H1 (cell line): ENCODE data around the gene PCAT7. TPM values are rescaled to one million over a fixed set of nuclear protein-coding genes. Genes with fewer than 3 reads are reported as not detected.

Experiments used
- CTCF ChIA-PET: fragments of 300-600 bp; sonication (Branson Sonifier 250); formaldehyde crosslinking; loops from one replicate; lab custom pipeline; 2021; ENCODE audit not compliant: partially characterized antibody; lab: Charles Lee
- POLR2A ChIA-PET: fragments of 300-600 bp; sonication (Branson Sonifier 250); formaldehyde crosslinking; loops from one replicate; lab custom pipeline; 2021; ENCODE audit warnings: inconsistent platforms; ENCODE audit not compliant: partially characterized antibody; lab: Charles Lee
- DNase-seq, 2 experiments: peaks; one replicate each; pipeline versions ENCODE4 v3.0.0 to v3.0.0-alpha.2; 2010 to 2022; ENCODE audit warnings: low spot score in 2 of 2, low read depth in 1 of 2, mixed read lengths in 1 of 2
- FAIRE-seq: peaks from 2 replicates; lab custom pipeline; 2011; peaks lifted over from hg19 to GRCh38; lab: Jason Lieb, UNC
- H2AFZ ChIP-seq: 2 replicates; pipeline ENCODE4 v1.8.1; 2012; ENCODE audit warnings: low read length, inconsistent platforms
- H2AK5ac ChIP-seq: 2 replicates; pipeline ENCODE4 v1.6.1; 2013; ENCODE audit warnings: low read depth, low read length
- H2BK120ac ChIP-seq: replicated peaks from 2 replicates; pipeline ENCODE3; 2013; ENCODE audit warnings: low read depth, low read length, inconsistent platforms
- H2BK12ac ChIP-seq: 2 replicates; pipeline ENCODE4 v1.6.1; 2013; ENCODE audit warnings: low read depth, low read length
- H2BK15ac ChIP-seq: 2 replicates; pipeline ENCODE4 v1.6.1; 2013; ENCODE audit warnings: low read length
- H2BK20ac ChIP-seq: 2 replicates; pipeline ENCODE4 v1.6.1; 2013; ENCODE audit warnings: low read length
- H2BK5ac ChIP-seq: 2 replicates; pipeline ENCODE4 v1.6.1; 2013; ENCODE audit warnings: low read depth, low read length
- H3K14ac ChIP-seq: 2 replicates; pipeline ENCODE4 v1.6.1; 2013; ENCODE audit warnings: inconsistent platforms; ENCODE audit not compliant: insufficient read length
- H3K18ac ChIP-seq: 2 replicates; pipeline ENCODE4 v1.6.1; 2013; ENCODE audit warnings: low read length; ENCODE audit errors: extremely low read depth
- H3K23ac ChIP-seq: 2 replicates; pipeline ENCODE4 v1.6.1; 2013; ENCODE audit warnings: inconsistent platforms; ENCODE audit not compliant: insufficient read length
- H3K23me2 ChIP-seq: 2 replicates; pipeline ENCODE4 v1.6.1; 2013; ENCODE audit warnings: low read depth, low read length
- H3K27ac ChIP-seq: 2 replicates; pipeline ENCODE4 v1.6.1; 2011; ENCODE audit warnings: low read depth, low read length, inconsistent platforms
- H3K27me3 ChIP-seq, 4 experiments: replicated peaks in 1 of 4; 1 replicate in 1 of 4; 2 replicates in 3 of 4; pipeline versions ENCODE4 v1.6.1 to v1.8.1; 2011 to 2013; ENCODE audit warnings: low read length in 3 of 4, mild to moderate bottlenecking in 3 of 4, inconsistent platforms in 2 of 4, mixed read lengths in 2 of 4, moderate library complexity in 1 of 4; ENCODE audit not compliant: control insufficient read depth in 3 of 4, insufficient read depth in 3 of 4; ENCODE audit errors: extremely low read depth in 1 of 4
- H3K36me3 ChIP-seq, 4 experiments: 2 replicates each; pipeline versions ENCODE4 v1.6.1 to v1.8.1; 2011 to 2013; ENCODE audit warnings: mild to moderate bottlenecking in 4 of 4, low read length in 3 of 4, moderate library complexity in 2 of 4, control low read depth in 1 of 4, inconsistent platforms in 1 of 4; ENCODE audit not compliant: insufficient read depth in 4 of 4, control insufficient read depth in 2 of 4
- H3K4ac ChIP-seq: replicated peaks from 2 replicates; pipeline ENCODE3; 2013; ENCODE audit warnings: low read length, low read depth, mixed read lengths, inconsistent platforms; ENCODE audit not compliant: insufficient read length
- H3K4me1 ChIP-seq, 4 experiments: replicated peaks in 1 of 4; 1 replicate in 1 of 4; 2 replicates in 3 of 4; pipeline versions ENCODE4 v1.6.1 to v1.8.1; 2011 to 2013; ENCODE audit warnings: low read length in 3 of 4, inconsistent platforms in 2 of 4, mixed read lengths in 1 of 4; ENCODE audit not compliant: insufficient read depth in 4 of 4, control insufficient read depth in 3 of 4
- H3K4me2 ChIP-seq, 2 experiments: 2 replicates each; pipeline versions ENCODE4 v1.6.1 to v1.8.1; 2011 to 2013; ENCODE audit warnings: low read depth in 2 of 2, low read length in 2 of 2, control low read depth in 1 of 2, inconsistent platforms in 1 of 2, mild to moderate bottlenecking in 1 of 2; ENCODE audit not compliant: insufficient read depth in 1 of 2
- H3K4me3 ChIP-seq, 4 experiments: fragments of 200-600, 300-600 bp in 1 of 4; sonication (generic), shearing (Covaris generic), sonication (Bioruptor Twin) in 1 of 4; 2 replicates each; pipeline versions ENCODE4 v1.5.1 to v1.8.1; 2011 to 2016; ENCODE audit warnings: low read length in 4 of 4, low read depth in 3 of 4, control low read depth in 2 of 4, inconsistent platforms in 2 of 4, mild to moderate bottlenecking in 2 of 4, mixed read lengths in 1 of 4, moderate library complexity in 1 of 4; ENCODE audit not compliant: insufficient read depth in 2 of 4; ENCODE audit errors: extremely low read depth in 1 of 4
- H3K56ac ChIP-seq: replicated peaks from 2 replicates; pipeline ENCODE3; 2013; ENCODE audit warnings: low read depth, mild to moderate bottlenecking, mixed read lengths, low read length, inconsistent platforms; ENCODE audit not compliant: insufficient read length
- H3K79me1 ChIP-seq: 2 replicates; pipeline ENCODE4 v1.6.1; 2013; ENCODE audit warnings: low read depth, low read length, control low read depth
- H3K79me2 ChIP-seq, 2 experiments: 2 replicates each; pipeline versions ENCODE4 v1.6.1 to v1.8.1; 2012 to 2013; ENCODE audit warnings: low read length in 2 of 2, mild to moderate bottlenecking in 2 of 2, inconsistent platforms in 1 of 2; ENCODE audit not compliant: insufficient read depth in 2 of 2, control insufficient read depth in 1 of 2
- H3K9ac ChIP-seq, 4 experiments: replicated peaks in 1 of 4; 1 replicate in 1 of 4; 2 replicates in 3 of 4; pipeline versions ENCODE4 v1.6.1 to v1.8.1; 2011 to 2013; ENCODE audit warnings: low read depth in 3 of 4, low read length in 3 of 4, control low read depth in 2 of 4, mild to moderate bottlenecking in 2 of 4, moderate library complexity in 2 of 4, inconsistent platforms in 1 of 4; ENCODE audit errors: extremely low read depth in 1 of 4
- H3K9me3 ChIP-seq, 2 experiments: 2 replicates each; pipeline versions ENCODE4 v1.6.1 to v1.8.1; 2012 to 2013; ENCODE audit warnings: mild to moderate bottlenecking in 2 of 2, moderate library complexity in 2 of 2, control low read depth in 1 of 2, inconsistent platforms in 1 of 2, low read depth in 1 of 2, low read length in 1 of 2, mixed read lengths in 1 of 2; ENCODE audit not compliant: insufficient read depth in 2 of 2
- H4K20me1 ChIP-seq, 2 experiments: replicated peaks in 1 of 2; 2 replicates each; pipeline versions ENCODE3 to v1.8.1; 2011 to 2013; ENCODE audit warnings: inconsistent platforms in 2 of 2, low read length in 2 of 2, mild to moderate bottlenecking in 1 of 2; ENCODE audit not compliant: insufficient read depth in 2 of 2, control insufficient read depth in 1 of 2
- H4K5ac ChIP-seq: 2 replicates; pipeline ENCODE4 v1.6.1; 2013; ENCODE audit warnings: low read length, low read depth, mixed read lengths, inconsistent platforms; ENCODE audit not compliant: insufficient read length
- H4K8ac ChIP-seq: 2 replicates; pipeline ENCODE4 v1.8.0; 2013; ENCODE audit warnings: mild to moderate bottlenecking, moderate library complexity, low read length, inconsistent platforms; ENCODE audit not compliant: insufficient read depth; ENCODE audit errors: extremely low read depth
- H4K91ac ChIP-seq: replicated peaks from 2 replicates; pipeline ENCODE3; 2013; ENCODE audit warnings: low read length, mixed read lengths, inconsistent platforms; ENCODE audit not compliant: insufficient read length
- WGBS, 2 experiments: shearing (Covaris generic) in 1 of 2; methylation state at CpG; one replicate each; pipeline versions ENCODE4 v1.1.6 to v1.1.7; 2013 to 2015; ENCODE audit warnings: low lambda C conversion rate in 2 of 2, mixed read lengths in 2 of 2, inconsistent platforms in 1 of 2, low coverage in 1 of 2, missing lambda C conversion rate in 1 of 2; ENCODE audit not compliant: insufficient replicate concordance in 2 of 2, insufficient coverage in 1 of 2, insufficient read length in 1 of 2; ENCODE audit errors: extremely low coverage in 1 of 2, missing lambda C conversion rate in 1 of 2; 5-methylcytosine and 5-hydroxymethylcytosine counted together
- polyA plus RNA-seq, 7 experiments: library from polyadenylated mRNA; depleted of rRNA in 3 of 7; stranded (reverse) in 5 of 7; unstranded in 2 of 7; fragments of >200 nt in 5 of 7; fragments of 200-250 nt in 2 of 7; gene quantifications; 1 replicate in 5 of 7; 2 replicates in 1 of 7; 4 replicates in 1 of 7; pipeline versions ENCODE4 v1.2.1 to v1.2.3, GENCODE V29; 2011 to 2013; ENCODE audit warnings: missing spikeins in 2 of 7, mixed read lengths in 2 of 7
- total RNA-seq: library from RNA; stranded (reverse); fragmentation: NEBNext Ultra II Directional; extraction: Animal tissue kit (Norgen Biotek cat#: 25700); gene quantifications from 2 replicates; pipeline ENCODE4 v1.2.1, GENCODE V29; 2021

The PCAT7 gene
- total and polyA plus RNA-seq, 2 of the 8 experiments (the other 6 are each of a cell fraction or from before 2014, with no cell fraction given): 3.2 to 4.1 TPM

- no peak for FAIRE-seq
- Histone ChIP-seq H3K4me1 (peaks cover 0 to 8% (median 2%) of the 10 kb centered on the region in 4 experiments; a peak in 3 of 7 replicates), H3K4ac (no peak overlapping the region), H2BK12ac (no peak overlapping the region), H2BK20ac (no peak overlapping the region), H3K18ac (no peak overlapping the region), H2BK120ac (no peak overlapping the region), H4K5ac (no peak overlapping the region), H3K9me3 (no peaks in the 10 kb centered on the region), H3K27me3 (no peaks in the 10 kb centered on the region), H2AFZ (no peak overlapping the region), H3K36me3 (no peaks in the 10 kb centered on the region), H3K4me2 (no peak overlapping the region), H3K79me1 (no peaks in the 10 kb centered on the region), H3K27ac (no peak overlapping the region), H2AK5ac (no peak overlapping the region), H4K91ac (no peak overlapping the region), H3K4me3 (no peak overlapping the region), H3K23ac (no peak overlapping the region), H3K56ac (no peak overlapping the region), H3K23me2 (no peaks in the 10 kb centered on the region), H3K79me2 (no peaks in the 10 kb centered on the region), H2BK5ac (no peak overlapping the region), H4K20me1 (no peaks in the 10 kb centered on the region), H4K8ac (no peak overlapping the region), H3K9ac (no peak overlapping the region), H2BK15ac (no peak overlapping the region), H3K14ac (no peak overlapping the region)
- WGBS, 2 experiments: 88% methylated on average over 3 of the region's 3 CpGs; no CpG with 5 or more reads in 1 of the 2 experiments
- no peak for DNase-seq
- POLR2A ChIA-PET: no interaction called here
- CTCF ChIA-PET: interaction anchor here (1.1 to 3.8 kb wide), 7 partner anchors 10 to 304 kb away, joined by 3 to 41 read pairs (median 4); no protein-coding TSS in a partner anchor
Measured at GRCh38 chr9:94613003-94613402, 58.1 kb downstream of the PCAT7 start.
